Skeletal muscle satellite cell (primary cell): ENCODE measurements around the gene ERC1.
A peak's percentile ranks its signal among the peaks of the same experiment; 100 is the strongest.
"Not testable (repeated sequence)": the region's sequence is repeated elsewhere in the genome, so short reads cannot be mapped to it uniquely, and the experiment has no call there.

ENCODE experiments used
- H3K27me3 ChIP-seq: 2 replicates; pipeline ENCODE4 v1.7.0; 2013; ENCODE audit warnings: low read length; ENCODE audit not compliant: control insufficient read depth, insufficient read depth
- H3K36me3 ChIP-seq: 2 replicates; pipeline ENCODE4 v1.7.0; 2013; ENCODE audit warnings: mild to moderate bottlenecking, control low read depth, low read length; ENCODE audit not compliant: insufficient read depth
- H3K4me1 ChIP-seq: 2 replicates; pipeline ENCODE4 v1.7.0; 2013; ENCODE audit warnings: low read length; ENCODE audit not compliant: control insufficient read depth, insufficient read depth
- H3K4me2 ChIP-seq: 2 replicates; pipeline ENCODE4 v1.7.0; 2013; ENCODE audit warnings: mild to moderate bottlenecking, low read length
- H3K4me3 ChIP-seq: 2 replicates; pipeline ENCODE4 v1.7.0; 2013; ENCODE audit warnings: low read length
- H3K9ac ChIP-seq: 2 replicates; pipeline ENCODE4 v1.7.0; 2013; ENCODE audit warnings: mild to moderate bottlenecking, low read depth, low read length, moderate library complexity
- H3K9me3 ChIP-seq: replicated peaks from 2 replicates; pipeline ENCODE4 v1.7.0; 2013; ENCODE audit warnings: mild to moderate bottlenecking, control low read depth, low read length

Gene ERC1

DNA sequence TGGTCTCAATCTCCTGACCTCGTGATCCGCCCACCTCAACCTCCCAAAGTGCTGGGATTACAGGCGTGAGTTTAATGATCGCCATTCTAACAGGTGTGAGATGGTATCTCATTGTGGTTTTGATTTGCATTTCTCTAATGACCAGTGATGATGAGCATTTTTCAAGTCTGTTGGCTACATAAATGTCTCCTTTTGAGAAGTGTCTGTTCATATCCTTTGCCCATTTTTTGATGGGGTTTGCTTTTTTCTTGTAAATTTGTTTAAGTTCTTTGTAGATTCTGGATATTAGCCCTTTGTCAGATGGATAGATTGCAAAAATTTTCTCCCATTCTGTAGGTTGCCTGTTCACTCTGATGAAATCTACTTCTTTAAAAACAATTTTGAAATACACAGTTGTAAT is 264.8 kb downstream of the ERC1 start:
- not testable (repeated sequence) for H3K4me2 ChIP-seq, H3K27me3 ChIP-seq, H3K4me3 ChIP-seq, H3K4me1 ChIP-seq, H3K36me3 ChIP-seq, H3K9me3 ChIP-seq, H3K9ac ChIP-seq

DNA sequence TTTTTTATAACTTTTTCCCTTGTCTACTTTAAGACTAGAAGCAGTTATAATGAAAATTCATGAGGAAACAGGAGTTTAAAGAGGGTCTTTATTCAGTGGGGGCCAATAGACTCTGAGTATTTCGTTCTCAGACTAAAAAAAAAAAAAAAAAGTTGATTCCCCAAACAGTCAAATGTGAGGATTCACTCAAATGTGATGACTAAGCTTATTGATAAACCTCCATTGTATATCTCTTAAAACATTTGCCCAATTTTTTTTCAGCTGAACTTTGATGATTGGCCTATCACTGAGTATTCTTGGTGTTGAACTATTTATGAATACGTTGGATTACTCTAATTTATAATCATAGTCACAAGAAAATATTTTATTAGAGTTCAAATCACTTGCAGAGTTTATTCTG is 265.3 kb downstream of the ERC1 start:
- H3K27me3 ChIP-seq = no peaks in the 10 kb centered on the region
- H3K9me3 ChIP-seq = no peaks in the 10 kb centered on the region
- H3K4me3 ChIP-seq = no peak overlapping the region
- H3K4me1 ChIP-seq = no peaks in the 10 kb centered on the region
- H3K9ac ChIP-seq = no peak overlapping the region
- peaks cover 5% of the 10 kb centered on the region for H3K36me3 ChIP-seq
- H3K4me2 ChIP-seq = no peak overlapping the region

DNA sequence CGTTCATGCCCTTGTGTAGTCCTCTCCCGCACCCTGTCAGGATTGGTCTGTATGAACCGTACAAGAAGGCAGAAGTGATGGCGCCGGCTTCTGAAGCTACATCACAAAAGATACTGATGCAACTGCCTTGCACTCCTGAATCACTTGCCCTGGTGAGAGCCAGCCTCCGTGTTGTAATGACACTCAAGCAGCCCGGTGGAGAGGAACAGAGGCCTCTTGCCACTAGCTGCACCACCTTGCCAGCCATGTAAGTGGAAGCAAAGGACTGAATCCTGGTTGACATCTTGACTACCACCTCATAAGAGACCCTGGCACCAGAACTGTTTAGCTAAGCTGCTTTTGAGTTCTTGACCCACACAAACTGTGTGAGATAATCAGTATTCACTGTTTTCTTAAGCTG is 266.0 kb downstream of the ERC1 start:
- no peak overlapping the region for H3K4me3 ChIP-seq
- no peaks in the 10 kb centered on the region for H3K4me1 ChIP-seq
- H3K9me3 ChIP-seq = no peaks in the 10 kb centered on the region
- no peak overlapping the region for H3K9ac ChIP-seq
- H3K4me2 ChIP-seq = no peak overlapping the region
- H3K36me3 ChIP-seq = peaks cover 5% of the 10 kb centered on the region
- no peaks in the 10 kb centered on the region for H3K27me3 ChIP-seq

DNA sequence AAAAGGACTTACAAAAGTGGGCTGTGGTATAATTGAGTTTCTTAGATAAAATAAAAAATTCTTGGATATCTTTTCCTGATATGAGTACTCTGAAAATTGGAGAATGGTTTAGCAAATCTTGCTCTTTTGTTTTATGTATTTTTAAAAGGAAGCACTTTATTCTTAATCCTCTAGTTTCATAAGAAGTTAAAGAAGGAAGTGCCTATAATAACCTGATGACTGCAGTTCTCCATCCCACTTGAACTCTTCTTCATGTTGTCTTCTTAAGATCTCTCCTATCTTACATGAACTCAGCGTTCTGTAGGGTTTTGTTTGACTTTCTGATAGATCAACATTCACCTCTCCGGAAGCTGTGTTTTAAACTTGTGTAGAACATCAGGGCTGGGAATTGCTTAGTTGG is 271.0 kb downstream of the ERC1 start:
- no peak overlapping the region for H3K4me3 ChIP-seq

DNA sequence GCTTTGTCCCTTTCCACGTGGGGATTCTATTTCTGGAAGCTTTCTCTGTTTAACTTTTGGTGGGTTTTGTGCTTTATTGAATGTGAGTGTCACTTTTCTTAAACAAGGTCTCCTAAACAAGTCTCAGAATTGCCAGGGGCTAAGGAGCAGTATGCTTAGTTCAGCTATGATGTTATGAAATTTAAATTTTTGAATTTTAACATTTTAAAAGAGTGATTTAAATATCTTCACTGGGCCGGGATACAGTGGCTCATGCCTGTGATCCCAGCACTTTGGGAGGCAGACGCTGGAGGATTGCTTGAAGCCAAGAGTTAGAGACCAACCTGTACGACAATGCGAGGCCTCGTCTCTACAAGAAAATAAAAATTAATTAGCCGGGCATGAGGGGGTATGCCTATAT is 276.2 kb downstream of the ERC1 start:
- Histone ChIP-seq H3K4me1 (no peaks in the 10 kb centered on the region), H3K27me3 (no peaks in the 10 kb centered on the region), H3K9ac (no peak overlapping the region), H3K4me3 (no peak overlapping the region), H3K4me2 (no peak overlapping the region), H3K36me3 (peaks cover 9% of the 10 kb centered on the region), H3K9me3 (no peaks in the 10 kb centered on the region)

More for the DNA sequence above, 271.0 kb downstream of the ERC1 start:
- Histone ChIP-seq H3K27me3 (no peaks in the 10 kb centered on the region), H3K4me2 (no peak overlapping the region), H3K9me3 (no peaks in the 10 kb centered on the region), H3K9ac (no peak overlapping the region), H3K36me3 (peaks cover 14% of the 10 kb centered on the region), H3K4me1 (no peaks in the 10 kb centered on the region)

DNA sequence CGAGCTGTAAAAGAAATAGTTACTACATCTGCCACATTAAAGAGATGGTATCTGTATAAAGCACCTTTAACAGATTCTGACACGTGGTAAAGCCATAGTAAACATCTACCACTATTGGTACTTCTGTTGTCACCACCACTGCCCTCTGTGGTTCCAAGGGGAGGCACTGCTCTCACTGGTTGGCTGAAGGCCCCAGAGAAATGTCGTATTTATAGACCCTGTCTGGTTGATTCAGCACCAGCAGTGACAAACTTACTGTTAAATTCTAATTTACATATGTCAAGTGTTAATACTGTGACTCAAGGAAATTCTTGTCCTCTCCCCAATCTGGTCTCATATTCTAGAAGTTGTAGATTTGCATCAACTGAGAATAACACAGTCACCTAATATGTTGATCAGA is 281.1 kb downstream of the ERC1 start:
- H3K4me1 ChIP-seq = no peaks in the 10 kb centered on the region
- H3K9ac ChIP-seq = no peak overlapping the region
- H3K36me3 ChIP-seq = no peaks in the 10 kb centered on the region
- H3K4me3 ChIP-seq = no peak overlapping the region
- no peak overlapping the region for H3K4me2 ChIP-seq
- H3K9me3 ChIP-seq = no peaks in the 10 kb centered on the region
- H3K27me3 ChIP-seq = no peaks in the 10 kb centered on the region

DNA sequence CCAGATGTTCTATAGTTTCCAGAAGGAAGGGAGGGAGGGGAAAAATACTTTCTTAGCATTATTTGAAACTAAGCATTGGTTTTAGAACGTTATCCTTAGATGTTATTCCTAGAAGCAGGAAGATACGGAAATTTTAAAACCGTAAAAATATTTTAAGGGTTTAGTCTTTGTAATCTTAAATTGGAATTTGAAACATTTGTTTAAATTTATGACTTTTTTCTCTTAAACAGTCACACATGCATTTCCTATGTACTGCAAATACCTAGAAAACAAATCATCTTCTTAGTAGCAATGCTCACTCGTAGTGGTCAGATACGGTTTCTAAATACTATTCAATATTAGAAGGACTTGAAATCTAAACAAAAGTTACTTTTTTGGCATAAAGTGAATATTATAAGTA is 282.0 kb downstream of the ERC1 start:
- Histone ChIP-seq H3K9ac (no peak overlapping the region), H3K4me2 (no peak overlapping the region), H3K27me3 (no peaks in the 10 kb centered on the region), H3K36me3 (no peaks in the 10 kb centered on the region), H3K4me3 (no peak overlapping the region), H3K4me1 (no peaks in the 10 kb centered on the region), H3K9me3 (no peaks in the 10 kb centered on the region)

DNA sequence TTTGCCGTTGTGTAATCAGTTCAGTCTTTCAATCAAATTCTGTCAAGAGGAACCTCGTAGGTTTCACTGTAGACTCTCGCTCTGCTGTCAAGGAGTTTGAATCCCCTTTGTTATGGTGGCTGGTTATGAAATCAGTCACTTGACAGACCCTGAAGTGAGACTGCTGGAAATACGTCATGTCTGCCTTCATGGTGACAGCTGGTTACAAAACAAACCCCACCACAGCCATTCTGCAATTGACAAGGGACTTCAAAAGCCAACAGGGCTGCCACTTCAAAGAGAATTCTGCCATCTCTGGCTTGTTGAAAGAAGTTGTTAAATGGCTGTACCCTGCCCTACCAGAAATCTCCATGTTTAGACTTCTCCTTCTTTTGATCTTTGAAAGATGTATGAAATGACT is 286.9 kb downstream of the ERC1 start:
- Histone ChIP-seq H3K36me3 (no peaks in the 10 kb centered on the region), H3K27me3 (no peaks in the 10 kb centered on the region), H3K9me3 (no peaks in the 10 kb centered on the region), H3K4me2 (no peak overlapping the region), H3K4me3 (no peak overlapping the region), H3K9ac (no peak overlapping the region), H3K4me1 (peaks cover 10% of the 10 kb centered on the region)

DNA sequence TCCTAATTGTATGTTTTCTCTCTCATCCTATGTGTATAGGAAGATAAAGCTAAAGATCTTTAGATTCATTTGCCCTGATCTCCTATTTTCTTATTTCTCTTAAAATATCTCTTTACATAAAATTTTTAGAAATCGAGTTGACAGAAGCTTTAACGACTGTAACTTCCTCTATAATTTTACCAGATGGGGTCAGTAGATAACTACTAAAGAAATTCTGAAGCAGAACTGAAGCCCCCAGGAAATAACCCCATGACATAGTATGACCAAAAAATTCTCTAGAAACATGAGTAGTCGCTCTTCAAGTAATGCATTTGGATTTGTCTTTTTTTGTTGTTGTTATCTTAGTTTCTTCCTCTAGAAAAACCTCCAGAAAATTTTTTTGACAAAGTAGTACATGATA is 288.0 kb downstream of the ERC1 start:
- no peaks in the 10 kb centered on the region for H3K36me3 ChIP-seq
- H3K4me3 ChIP-seq = no peak overlapping the region
- H3K4me2 ChIP-seq = no peak overlapping the region
- peaks cover 10% of the 10 kb centered on the region for H3K4me1 ChIP-seq
- no peaks in the 10 kb centered on the region for H3K27me3 ChIP-seq
- H3K9ac ChIP-seq = no peak overlapping the region
- H3K9me3 ChIP-seq = no peaks in the 10 kb centered on the region

DNA sequence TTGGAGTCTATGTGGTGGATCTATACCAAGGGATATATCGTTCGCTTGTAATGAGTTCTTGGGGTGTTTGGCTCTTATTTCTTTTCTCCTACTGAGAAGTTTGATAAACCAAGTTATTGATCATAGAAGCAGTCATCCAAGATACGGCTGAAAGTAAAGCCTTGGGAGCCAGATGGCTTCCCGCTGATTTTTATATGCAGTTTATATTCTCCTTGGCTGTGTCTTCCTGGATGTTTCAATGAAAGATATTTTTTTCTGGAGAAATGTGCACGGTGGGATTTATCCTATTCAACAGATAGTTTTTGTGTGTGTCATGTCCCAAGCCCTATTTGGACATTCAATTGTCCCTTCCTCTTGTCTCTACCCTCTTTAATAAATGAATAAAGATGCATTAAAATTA is 289.0 kb downstream of the ERC1 start:
- Histone ChIP-seq H3K4me2 (no peak overlapping the region), H3K36me3 (no peaks in the 10 kb centered on the region), H3K27me3 (no peaks in the 10 kb centered on the region)

DNA sequence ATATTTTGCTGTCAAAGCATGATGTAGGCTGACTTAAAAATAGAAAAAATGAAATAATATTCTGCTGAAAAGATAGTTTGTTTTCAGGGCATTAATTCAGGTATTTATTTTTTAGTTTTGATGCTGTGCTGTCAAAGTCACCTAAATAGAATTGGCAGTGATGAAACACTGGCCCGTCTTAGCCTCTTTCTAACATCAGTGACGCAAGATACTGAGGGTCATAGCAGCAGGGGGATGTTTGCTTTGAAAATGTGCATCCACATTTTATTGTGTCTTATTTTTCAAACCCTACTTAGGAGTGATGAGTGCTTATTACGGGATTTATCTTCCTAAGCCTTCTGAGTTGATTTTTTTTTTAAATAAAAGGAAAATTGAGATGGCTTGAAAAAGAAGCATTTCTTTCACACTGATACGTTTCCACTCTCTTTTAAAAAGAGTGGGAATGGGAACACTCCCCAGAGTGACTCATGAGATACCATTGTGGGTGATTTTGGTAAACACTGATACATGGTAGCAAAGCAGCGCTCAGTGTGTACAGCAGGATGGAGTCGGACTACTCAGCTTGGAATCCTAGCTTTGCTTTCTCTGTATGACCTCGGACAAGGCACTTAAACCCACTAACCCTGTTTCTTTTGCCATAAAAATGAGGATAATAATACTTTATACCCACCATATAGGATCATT is 290.8 kb downstream of the ERC1 start:
- peaks cover 10% of the 10 kb centered on the region for H3K4me1 ChIP-seq
- H3K9me3 ChIP-seq = no peaks in the 10 kb centered on the region
- no peak overlapping the region for H3K9ac ChIP-seq
- H3K4me3 ChIP-seq = no peak overlapping the region
- no peaks in the 10 kb centered on the region for H3K27me3 ChIP-seq
- H3K4me2 ChIP-seq = peak overlapping the region; percentile 18
- no peaks in the 10 kb centered on the region for H3K36me3 ChIP-seq

More for the DNA sequence above, 289.0 kb downstream of the ERC1 start:
- H3K4me1 ChIP-seq = peaks cover 10% of the 10 kb centered on the region
- no peaks in the 10 kb centered on the region for H3K9me3 ChIP-seq
- no peak overlapping the region for H3K9ac ChIP-seq
- H3K4me3 ChIP-seq = no peak overlapping the region

DNA sequence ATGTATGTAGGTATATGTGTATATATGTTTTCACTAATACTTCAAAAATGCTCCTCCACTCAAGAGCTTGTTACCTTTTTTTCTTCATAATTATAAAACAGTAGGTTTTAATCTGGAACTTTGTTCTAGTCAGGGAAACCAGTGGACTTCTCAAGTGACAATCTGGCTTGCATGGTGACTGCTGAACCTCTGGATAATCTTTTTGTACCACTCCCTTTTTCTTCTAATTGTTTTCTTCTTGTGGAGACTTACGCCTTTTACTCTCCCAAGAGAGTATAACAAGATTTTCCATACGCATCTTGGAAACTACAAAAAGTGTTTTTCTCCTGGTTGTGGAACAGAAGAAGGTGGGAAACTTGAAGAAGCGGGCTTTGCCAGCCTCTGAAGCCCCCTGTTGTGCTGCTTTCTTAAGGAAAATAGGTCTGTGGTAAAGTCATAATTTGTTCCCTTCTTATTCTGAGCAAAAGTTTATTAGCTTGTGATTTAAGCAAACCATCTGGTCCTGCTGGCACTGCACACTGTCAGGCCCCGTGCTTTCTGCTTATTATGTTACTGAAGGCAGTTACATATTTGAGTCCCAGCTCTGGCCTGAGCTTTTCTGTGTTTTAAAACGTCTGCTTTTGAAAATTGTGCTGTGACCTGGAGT is 291.8 kb downstream of the ERC1 start:
- H3K4me2 ChIP-seq = no peak overlapping the region
- H3K36me3 ChIP-seq = no peaks in the 10 kb centered on the region
- no peak overlapping the region for H3K4me3 ChIP-seq
- H3K4me1 ChIP-seq = peaks cover 10% of the 10 kb centered on the region
- H3K9ac ChIP-seq = no peak overlapping the region
- H3K9me3 ChIP-seq = no peaks in the 10 kb centered on the region
- no peaks in the 10 kb centered on the region for H3K27me3 ChIP-seq
